Left ventricle myocardium inferior (tissue), 1 donor: ENCODE measurements around the gene RCAN2. TPM values are rescaled to one million over a fixed set of nuclear protein-coding genes. Genes with fewer than 3 reads are reported as not detected.
"Not testable (repeated sequence)": the region's sequence is repeated elsewhere in the genome, so short reads cannot be mapped to it uniquely, and the experiment has no call there.

Experiments
- DNase-seq: peaks from one replicate; pipeline ENCODE4 v3.0.0-alpha.2; 2020
- H3K27ac ChIP-seq: fragments of 200-600 bp; replicated peaks from 2 replicates; pipeline ENCODE4 v1.8.0; 2021
- H3K27me3 ChIP-seq: fragments of 200-600 bp; 2 replicates; pipeline ENCODE4 v1.8.0; 2021; ENCODE audit warnings: low read depth
- H3K36me3 ChIP-seq: fragments of 200-600 bp; 2 replicates; pipeline ENCODE4 v1.8.0; 2021
- H3K4me1 ChIP-seq: fragments of 200-600 bp; 2 replicates; pipeline ENCODE4 v1.8.0; 2021
- H3K4me3 ChIP-seq: fragments of 200-600 bp; 2 replicates; pipeline ENCODE4 v1.8.0; 2021; ENCODE audit warnings: mild to moderate bottlenecking, moderate library complexity
- H3K9me3 ChIP-seq: fragments of 200-600 bp; replicated peaks from 2 replicates; pipeline ENCODE4 v1.8.0; 2021
- CTCF ChIP-seq: fragments of 200-600 bp; IDR thresholded peaks from 2 replicates; pipeline ENCODE4 v1.8.0; 2021; ENCODE audit warnings: antibody characterized with exemption, mild to moderate bottlenecking, borderline replicate concordance
- intact Hi-C: fragments of 100-400 bp; cut with micrococcal nuclease; formaldehyde crosslinking; loops from one replicate; pipeline ENCODE4 v1.11.0; 2022
- total RNA-seq: library from RNA; stranded (reverse); fragmentation: NEBNext Ultra II Directional; extraction: Animal tissue kit (Norgen Biotek cat#: 25700); gene quantifications from one replicate; pipeline ENCODE4 v1.2.1, GENCODE V29; 2021
- donor health status: DM: no; HTN: yes; CAD: no; lungs with severe emphysema.

Gene RCAN2
- total RNA-seq, 1 donor from 2014 or later = 312 TPM

- Histone ChIP-seq H3K36me3 (no peaks in the 10 kb centered on the region), H3K27ac (peak overlapping the region; percentile 54), H3K9me3 (peaks cover 11% of the 10 kb centered on the region), H3K4me1 (peaks cover 40% of the 10 kb centered on the region), H3K27me3 (no peaks in the 10 kb centered on the region), H3K4me3 (no peak overlapping the region)
- TF ChIP-seq CTCF = no peak
- DNase-seq = no peak
- intact Hi-C loops = no loop called here
These were observed 143.6 kb downstream of the RCAN2 start for GRCh38 chr6:46347669-46348068.

- intact Hi-C loops = no loop called here
- no peak overlapping the region for H3K4me3 ChIP-seq
- DNase-seq = no peak
- peaks cover 23% of the 10 kb centered on the region for H3K4me1 ChIP-seq
- H3K9me3 ChIP-seq = no peaks in the 10 kb centered on the region
- no peaks in the 10 kb centered on the region for H3K36me3 ChIP-seq
- no peak overlapping the region for H3K27ac ChIP-seq
- H3K27me3 ChIP-seq = no peaks in the 10 kb centered on the region
- TF ChIP-seq CTCF = no peak
These were observed 151.0 kb downstream of the RCAN2 start for GRCh38 chr6:46340246-46340645.

GRCh38 chr6:46338131-46338530, 153.1 kb downstream of the RCAN2 start:
- no peak for TF ChIP-seq CTCF
- H3K4me1 ChIP-seq = peaks cover 23% of the 10 kb centered on the region
- H3K27ac ChIP-seq = no peak overlapping the region
- H3K4me3 ChIP-seq = no peak overlapping the region
- H3K9me3 ChIP-seq = no peaks in the 10 kb centered on the region
- DNase-seq = no peak
- H3K36me3 ChIP-seq = no peaks in the 10 kb centered on the region
- intact Hi-C loops = no loop called here
- H3K27me3 ChIP-seq = no peaks in the 10 kb centered on the region

- Histone ChIP-seq H3K4me1 (peaks cover 20% of the 10 kb centered on the region), H3K9me3 (no peaks in the 10 kb centered on the region), H3K4me3 (no peak overlapping the region), H3K36me3 (no peaks in the 10 kb centered on the region), H3K27me3 (no peaks in the 10 kb centered on the region), H3K27ac (no peak overlapping the region)
- no peak for DNase-seq
- intact Hi-C loops = no loop called here
- no peak for TF ChIP-seq CTCF
These were observed 156.8 kb downstream of the RCAN2 start for GRCh38 chr6:46334442-46334841.

GRCh38 chr6:46333481-46333880, 157.8 kb downstream of the RCAN2 start:
- H3K27me3 ChIP-seq = no peaks in the 10 kb centered on the region
- no peaks in the 10 kb centered on the region for H3K36me3 ChIP-seq
- H3K4me1 ChIP-seq = peaks cover 29% of the 10 kb centered on the region
- TF ChIP-seq CTCF = no peak
- no peak overlapping the region for H3K4me3 ChIP-seq
- intact Hi-C loops = no loop called here
- no peak for DNase-seq
- no peak overlapping the region for H3K27ac ChIP-seq
- no peaks in the 10 kb centered on the region for H3K9me3 ChIP-seq

GRCh38 chr6:46332448-46332847, 158.8 kb downstream of the RCAN2 start:
- H3K4me1 ChIP-seq = peaks cover 29% of the 10 kb centered on the region
- H3K27ac ChIP-seq, H3K9me3 ChIP-seq, intact Hi-C loops, H3K4me3 ChIP-seq, DNase-seq, H3K27me3 ChIP-seq, H3K36me3 ChIP-seq: not testable (repeated sequence)
